HL-60 (cell line): ENCODE measurements around the gene MYO6.

Experiments
- DNase-seq, 2 experiments: peaks; one replicate each; pipeline ENCODE4 v3.0.0-alpha.2; 2010 to 2020; ENCODE audit warnings: low read depth in 1 of 2, low spot score in 1 of 2
- H3K27ac ChIP-seq: fragments of 250-450 bp; sonication (Bioruptor Pico); replicated peaks from 2 replicates; pipeline ENCODE4 v1.5.1; 2020; ENCODE audit warnings: mild to moderate bottlenecking, moderate library complexity
- H3K27me3 ChIP-seq: fragments of 250-450 bp; sonication (Bioruptor Pico); 2 replicates; pipeline ENCODE4 v1.5.1; 2021; ENCODE audit warnings: mild to moderate bottlenecking, moderate library complexity; ENCODE audit not compliant: insufficient read depth, poor library complexity, severe bottlenecking
- H3K4me3 ChIP-seq: replicated peaks from 2 replicates; pipeline ENCODE4 v1.5.1; 2011; ENCODE audit warnings: mild to moderate bottlenecking, control low read depth, low read length; ENCODE audit not compliant: insufficient read depth
- CTCF ChIP-seq: IDR thresholded peaks from one replicate; pipeline ENCODE4 v1.5.1; 2011; ENCODE audit warnings: low read length, control low read depth, inconsistent platforms; ENCODE audit not compliant: insufficient read depth
- GABPA ChIP-seq: IDR thresholded peaks from 2 replicates; pipeline ENCODE4 v1.6.1; 2012; ENCODE audit warnings: low read depth
- POLR2AphosphoS5 ChIP-seq: IDR thresholded peaks from 2 replicates; pipeline ENCODE4 v1.6.1; 2012; ENCODE audit warnings: low read depth
- REST ChIP-seq: IDR thresholded peaks from 2 replicates; pipeline ENCODE4 v1.6.1; 2012; ENCODE audit warnings: low read depth; ENCODE audit not compliant: insufficient replicate concordance
- SPI1 ChIP-seq: IDR thresholded peaks from 2 replicates; pipeline ENCODE4 v1.6.1; 2012; ENCODE audit warnings: low read depth, mild to moderate bottlenecking, borderline replicate concordance

MYO6 gene

GRCh38 chr6:75743971-75744370 is 5.1 kb upstream of the MYO6 start:
- Histone ChIP-seq H3K27ac (no peak overlapping the region), H3K4me3 (no peak overlapping the region), H3K27me3 (peaks cover 7% of the 10 kb centered on the region)
- no peak for TF ChIP-seq POLR2AphosphoS5
- no peak for DNase-seq

GRCh38 chr6:75745404-75745803 is 3.6 kb upstream of the MYO6 start:
- TF ChIP-seq CTCF: no peak
- Histone ChIP-seq H3K4me3 (no peak overlapping the region), H3K27me3 (peaks cover 14% of the 10 kb centered on the region), H3K27ac (no peak overlapping the region)
- DNase-seq: no peak

DNA sequence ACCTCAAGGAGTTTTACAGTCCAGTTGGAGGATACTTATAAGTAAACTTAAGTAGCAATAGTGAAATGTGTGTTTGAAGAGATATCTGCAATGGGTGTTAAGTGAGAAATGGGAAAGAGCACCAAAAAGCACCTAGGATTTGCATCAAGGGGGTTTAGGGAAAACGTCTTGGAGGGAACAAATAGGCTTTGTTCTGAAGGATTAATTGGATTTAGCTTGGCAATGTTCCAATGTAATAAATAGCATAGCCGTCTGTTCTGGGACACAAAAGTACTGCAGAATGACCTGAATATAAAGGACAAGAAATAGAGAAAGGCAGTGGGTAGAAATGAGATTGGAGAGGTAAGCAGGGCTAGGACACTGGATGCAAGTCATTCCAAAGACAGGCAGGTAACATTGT is 2.8 kb upstream of the MYO6 start:
- Histone ChIP-seq H3K27ac (no peak overlapping the region), H3K4me3 (no peak overlapping the region), H3K27me3 (peaks cover 21% of the 10 kb centered on the region)
- DNase-seq: no peak
- TF ChIP-seq SPI1 (no peak), REST (no peak), GABPA (no peak), POLR2AphosphoS5 (no peak), CTCF (no peak)

DNA sequence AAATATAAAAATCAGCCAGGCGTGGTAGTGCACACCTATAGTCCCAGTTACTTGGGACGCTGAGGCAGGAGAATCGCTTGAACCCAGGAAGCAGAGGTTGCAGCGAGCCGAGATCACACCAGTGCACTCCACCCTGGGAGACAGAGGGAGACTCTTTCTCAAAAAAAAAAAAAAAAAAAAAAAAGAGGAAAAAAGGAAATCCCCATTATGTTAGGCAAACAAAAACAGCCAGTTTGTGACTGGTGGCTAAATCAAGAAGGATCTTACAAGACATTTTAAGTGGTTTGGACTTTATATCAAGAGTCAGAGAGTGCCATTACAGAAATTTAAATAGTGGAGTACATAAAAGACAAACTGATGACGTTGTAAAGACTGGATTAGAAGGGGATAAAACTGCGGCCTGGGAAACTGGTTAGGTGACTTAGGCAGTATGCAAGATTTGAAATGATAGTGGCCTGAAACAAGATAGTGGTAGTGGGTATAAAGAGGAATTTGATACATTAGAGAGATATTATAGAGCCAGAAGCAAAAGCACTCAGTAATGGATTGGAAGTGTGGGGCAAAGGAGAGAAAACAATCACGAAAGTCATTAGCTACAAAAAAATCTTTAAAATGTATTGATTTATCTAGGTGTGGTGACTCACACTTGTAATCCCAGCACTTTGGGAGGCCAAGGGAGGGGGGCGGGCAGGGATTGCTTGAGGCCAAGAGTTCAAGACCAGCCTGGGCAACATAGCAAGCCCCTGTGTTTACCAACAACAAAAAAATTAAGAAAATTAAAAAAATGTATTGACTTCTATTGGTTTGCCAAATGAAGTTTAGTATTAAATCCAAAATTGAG is 1.7 kb upstream of the MYO6 start:
- no peak for DNase-seq
- TF ChIP-seq REST (no peak), SPI1 (no peak), GABPA (no peak), CTCF (no peak), POLR2AphosphoS5 (no peak)
- Histone ChIP-seq H3K4me3 (no peak overlapping the region), H3K27ac (no peak overlapping the region), H3K27me3 (peaks cover 21% of the 10 kb centered on the region)
